Posterior cingulate gyrus (tissue), 11 donors: ENCODE measurements around the gene MATR3.
"Not testable (repeated sequence)": the region's sequence is repeated elsewhere in the genome, so short reads cannot be mapped to it uniquely, and the experiment has no call there.

Experiments
- DNase-seq, 10 donors: peaks; one replicate each; pipeline versions ENCODE4 v3.0.0 to v3.0.0-alpha.2; 2020 to 2021; ENCODE audit warnings: mixed read lengths in 3 of 10
- intact Hi-C: fragments of 100-400 bp; cut with DNase I; formaldehyde crosslinking; loops from one replicate; pipeline ENCODE4 v1.15.1; 2023

Gene MATR3

GRCh38 chr5:139293507-139294373 lies at the start of gene MATR3:
MATR3 (plus strand) TSS chr5:139293740; CDS start chr5:139307416, 13,676 bp downstream.
- intact Hi-C loops: loop anchor here (2.0 kb wide), 1 partner anchor 47 kb away; the partner anchor contains the start of gene PAIP2
- peak; percentile 88 to 98 (median 93) for DNase-seq

GRCh38 chr5:139245637-139246339 lies 47.8 kb upstream of the MATR3 start:
- DNase-seq: no peak
- intact Hi-C loops: no loop called here

GRCh38 chr5:139246394-139246793 lies 47.1 kb upstream of the MATR3 start:
- intact Hi-C loops: no loop called here
- DNase-seq: peak in 4 of 10 donors; percentile 30 to 87 (median 53)

- intact Hi-C loops: no loop called here
- no peak for DNase-seq
Measured at GRCh38 chr5:139248826-139249453, 44.6 kb upstream of the MATR3 start.

GRCh38 chr5:139251281-139251687 lies 42.3 kb upstream of the MATR3 start:
- no peak for DNase-seq
- intact Hi-C loops: no loop called here

- intact Hi-C loops: no loop called here
- no peak for DNase-seq
Measured at GRCh38 chr5:139251695-139252288, 41.7 kb upstream of the MATR3 start.

- DNase-seq: no peak
- intact Hi-C loops: no loop called here
Measured at GRCh38 chr5:139253115-139253514, 40.4 kb upstream of the MATR3 start.

- intact Hi-C loops: no loop called here
- no peak for DNase-seq
Measured at GRCh38 chr5:139256820-139257219, 36.7 kb upstream of the MATR3 start.

GRCh38 chr5:139262059-139262741 lies 31.3 kb upstream of the MATR3 start:
- intact Hi-C loops: loop anchor here (1.0 to 5.0 kb wide), 5 partner anchors 171 to 685 kb away; partner anchors contain the start of genes HSPA9 and LRRTM2
- no peak for DNase-seq

GRCh38 chr5:139262742-139263445 lies 30.6 kb upstream of the MATR3 start:
- intact Hi-C loops: loop anchor here (1.0 to 5.0 kb wide), 5 partner anchors 172 to 686 kb away; partner anchors contain the start of genes HSPA9 and LRRTM2
- peak; percentile 82 to 99 (median 90) for DNase-seq

GRCh38 chr5:139263536-139263935 lies 30.0 kb upstream of the MATR3 start:
- no peak for DNase-seq
- intact Hi-C loops: loop anchor here (5.0 kb wide), 4 partner anchors 386 to 686 kb away; partner anchors contain the start of genes HSPA9 and LRRTM2

GRCh38 chr5:139263946-139264345 lies 29.6 kb upstream of the MATR3 start:
- DNase-seq: no peak
- intact Hi-C loops: loop anchor here (5.0 kb wide), 4 partner anchors 387 to 687 kb away; partner anchors contain the start of genes HSPA9 and LRRTM2

- DNase-seq: no peak
- intact Hi-C loops: no loop called here
Measured at GRCh38 chr5:139265001-139265400, 28.5 kb upstream of the MATR3 start.

GRCh38 chr5:139266236-139266635 lies 27.3 kb upstream of the MATR3 start:
- intact Hi-C loops: no loop called here
- no peak for DNase-seq

GRCh38 chr5:139267481-139267880 lies 26.1 kb upstream of the MATR3 start:
- DNase-seq: no peak
- intact Hi-C loops: no loop called here

GRCh38 chr5:139268364-139269202 lies 25.0 kb upstream of the MATR3 start:
- intact Hi-C loops: no loop called here

GRCh38 chr5:139270718-139271117 lies 22.8 kb upstream of the MATR3 start:
- not testable (repeated sequence) for DNase-seq
- intact Hi-C loops: loop anchor here (5.0 kb wide), 1 partner anchor 72 kb away; the partner anchor contains the start of gene PAIP2

More at GRCh38 chr5:139268364-139269202, 25.0 kb upstream of the MATR3 start:
- peak in 3 of 10 donors; percentile 34 to 85 (median 38) for DNase-seq
